Mucosa of stomach (tissue), 1 donor: ENCODE data around the gene HDAC11.

ENCODE experiments used
- H3K27me3 ChIP-seq: one replicate; pipeline ENCODE4 v1.7.0; 2013; ENCODE audit warnings: mild to moderate bottlenecking, low read length; ENCODE audit not compliant: control insufficient read depth, insufficient read depth
- H3K36me3 ChIP-seq: one replicate; pipeline ENCODE4 v1.7.0; 2013; ENCODE audit warnings: low read length; ENCODE audit not compliant: control insufficient read depth, insufficient read depth
- H3K4me1 ChIP-seq: one replicate; pipeline ENCODE4 v1.7.0; 2013; ENCODE audit warnings: mild to moderate bottlenecking, low read length; ENCODE audit not compliant: control insufficient read depth, insufficient read depth
- H3K4me3 ChIP-seq: one replicate; pipeline ENCODE4 v1.7.0; 2013; ENCODE audit warnings: low read length
- H3K9ac ChIP-seq: one replicate; pipeline ENCODE4 v1.7.0; 2013; ENCODE audit warnings: mild to moderate bottlenecking, low read length, moderate library complexity
- H3K9me3 ChIP-seq: one replicate; pipeline ENCODE4 v1.7.0; 2013; ENCODE audit warnings: mild to moderate bottlenecking, low read length, moderate library complexity; ENCODE audit not compliant: control insufficient read depth
- donor health status: Pancreatic carcinoma.

Gene HDAC11

GRCh38 chr3:13536832-13537231 lies 56.7 kb downstream of the HDAC11 start:
- Histone ChIP-seq H3K4me3 (no peak overlapping the region), H3K4me1 (peaks cover 23% of the 10 kb centered on the region), H3K9ac (no peak overlapping the region), H3K9me3 (no peaks in the 10 kb centered on the region), H3K27me3 (peaks cover 3% of the 10 kb centered on the region), H3K36me3 (no peaks in the 10 kb centered on the region)

DNA sequence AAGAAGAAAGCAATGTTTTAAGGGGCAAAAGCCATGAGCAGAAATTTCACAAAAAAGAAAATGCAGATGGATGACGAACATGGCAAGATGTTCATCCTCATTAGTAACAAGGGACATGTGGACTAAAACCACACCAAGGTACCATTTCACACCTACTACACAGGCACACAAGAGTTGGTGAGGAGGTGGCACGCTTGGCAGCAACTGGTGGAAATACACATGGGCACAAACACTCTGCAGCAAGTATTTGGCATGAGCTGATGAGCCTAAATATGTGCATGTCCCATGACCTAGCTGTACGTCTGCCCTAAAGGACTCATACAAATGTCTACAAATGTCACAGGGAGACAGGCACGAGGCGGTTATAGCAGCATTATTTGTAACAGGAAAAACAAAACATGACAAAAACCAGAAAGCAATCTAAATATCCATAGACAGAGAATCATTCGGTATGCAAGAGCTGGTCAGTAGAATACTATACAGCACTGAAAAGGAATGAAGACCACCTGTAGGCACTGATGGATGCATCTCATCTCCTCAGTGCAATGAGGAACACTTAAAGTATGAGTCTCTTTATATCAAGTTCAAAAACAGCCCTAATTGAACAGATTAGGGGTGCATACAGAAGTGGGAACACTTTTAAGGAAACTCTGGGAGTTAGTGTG lies 57.3 kb downstream of the HDAC11 start:
- H3K9ac ChIP-seq = no peak overlapping the region
- H3K36me3 ChIP-seq = no peaks in the 10 kb centered on the region
- no peaks in the 10 kb centered on the region for H3K9me3 ChIP-seq
- no peak overlapping the region for H3K4me3 ChIP-seq
- peaks cover 23% of the 10 kb centered on the region for H3K4me1 ChIP-seq
- H3K27me3 ChIP-seq = peaks cover 3% of the 10 kb centered on the region

GRCh38 chr3:13537909-13538296 lies 57.8 kb downstream of the HDAC11 start:
- Histone ChIP-seq H3K9me3 (no peaks in the 10 kb centered on the region), H3K4me1 (peaks cover 23% of the 10 kb centered on the region), H3K36me3 (no peaks in the 10 kb centered on the region), H3K4me3 (no peak overlapping the region), H3K27me3 (peaks cover 3% of the 10 kb centered on the region), H3K9ac (no peak overlapping the region)

GRCh38 chr3:13538520-13539291 lies 58.6 kb downstream of the HDAC11 start:
- Histone ChIP-seq H3K27me3 (no peaks in the 10 kb centered on the region), H3K9ac (no peak overlapping the region), H3K36me3 (no peaks in the 10 kb centered on the region), H3K4me3 (no peak overlapping the region), H3K4me1 (peaks cover 23% of the 10 kb centered on the region), H3K9me3 (no peaks in the 10 kb centered on the region)

DNA sequence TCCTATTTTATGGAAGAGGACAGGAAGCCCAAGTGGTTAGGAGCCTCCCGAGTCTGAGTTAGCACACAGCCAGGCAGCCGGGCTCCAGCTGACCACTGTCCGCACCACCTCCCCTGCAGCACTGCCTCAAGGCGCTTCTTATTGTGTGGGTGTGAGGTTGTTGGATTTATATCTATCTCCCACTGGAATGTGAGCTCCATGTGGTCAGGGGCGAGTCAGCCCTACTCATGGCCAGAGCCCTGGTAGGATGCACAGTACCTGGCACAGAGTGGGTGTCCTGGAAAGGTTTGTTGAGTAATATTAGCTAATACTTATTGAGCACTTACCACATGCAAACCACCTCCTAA lies 59.2 kb downstream of the HDAC11 start:
- no peaks in the 10 kb centered on the region for H3K9me3 ChIP-seq
- H3K27me3 ChIP-seq = no peaks in the 10 kb centered on the region
- no peaks in the 10 kb centered on the region for H3K36me3 ChIP-seq
- no peak overlapping the region for H3K4me3 ChIP-seq
- peaks cover 23% of the 10 kb centered on the region for H3K4me1 ChIP-seq
- no peak overlapping the region for H3K9ac ChIP-seq

- Histone ChIP-seq H3K4me1 (peaks cover 23% of the 10 kb centered on the region), H3K36me3 (no peaks in the 10 kb centered on the region), H3K9me3 (no peaks in the 10 kb centered on the region), H3K9ac (no peak overlapping the region), H3K4me3 (no peak overlapping the region), H3K27me3 (no peaks in the 10 kb centered on the region)
Observed at GRCh38 chr3:13539671-13540070, 59.6 kb downstream of the HDAC11 start.

GRCh38 chr3:13540297-13540995 lies 60.3 kb downstream of the HDAC11 start:
- Histone ChIP-seq H3K9ac (no peak overlapping the region), H3K27me3 (no peaks in the 10 kb centered on the region), H3K36me3 (no peaks in the 10 kb centered on the region), H3K4me3 (no peak overlapping the region), H3K9me3 (no peaks in the 10 kb centered on the region), H3K4me1 (peaks cover 23% of the 10 kb centered on the region)

DNA sequence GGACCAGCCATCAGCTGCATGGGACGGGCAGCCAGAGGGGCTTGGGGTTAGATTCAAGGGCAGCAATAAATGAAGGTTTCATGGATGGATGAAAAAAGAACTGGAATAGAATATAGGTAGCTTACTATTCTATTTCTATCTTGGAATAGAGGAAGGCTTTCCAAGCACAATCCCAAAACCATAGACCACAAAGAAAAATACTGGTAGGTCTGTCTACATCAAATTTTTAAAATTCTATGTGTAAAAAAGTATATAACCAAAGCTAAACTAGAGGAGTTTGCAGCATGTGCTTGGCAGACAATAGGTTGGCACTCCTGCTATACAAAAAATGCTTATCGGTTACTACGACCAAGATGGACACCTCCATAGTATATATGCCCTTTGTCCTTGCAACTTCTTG lies 61.6 kb downstream of the HDAC11 start:
- H3K9me3 ChIP-seq = no peaks in the 10 kb centered on the region
- no peaks in the 10 kb centered on the region for H3K36me3 ChIP-seq
- no peak overlapping the region for H3K4me3 ChIP-seq
- H3K27me3 ChIP-seq = no peaks in the 10 kb centered on the region
- H3K4me1 ChIP-seq = peaks cover 19% of the 10 kb centered on the region
- no peak overlapping the region for H3K9ac ChIP-seq

DNA sequence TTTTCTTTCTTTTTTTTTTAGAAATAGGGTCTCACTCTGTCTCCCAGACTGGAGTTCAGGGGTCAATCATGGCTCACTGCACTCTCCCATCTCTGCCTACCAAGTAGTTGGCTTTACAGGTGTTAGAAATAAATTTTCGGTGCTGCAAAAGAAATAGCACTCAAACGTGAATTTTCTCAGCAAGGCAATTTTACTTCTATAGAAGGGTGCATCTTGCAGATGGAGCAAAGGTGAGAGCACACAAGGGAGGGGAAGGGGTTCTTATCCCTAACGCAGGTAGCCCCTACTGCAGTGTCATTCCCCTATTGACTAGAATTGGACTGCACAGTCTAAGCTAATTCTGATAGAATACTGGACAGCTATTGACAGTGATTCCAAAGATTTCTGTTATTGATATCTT lies 62.0 kb downstream of the HDAC11 start:
- Histone ChIP-seq H3K9ac (no peak overlapping the region), H3K4me3 (no peak overlapping the region), H3K9me3 (no peaks in the 10 kb centered on the region), H3K27me3 (no peaks in the 10 kb centered on the region), H3K36me3 (no peaks in the 10 kb centered on the region), H3K4me1 (peaks cover 14% of the 10 kb centered on the region)

DNA sequence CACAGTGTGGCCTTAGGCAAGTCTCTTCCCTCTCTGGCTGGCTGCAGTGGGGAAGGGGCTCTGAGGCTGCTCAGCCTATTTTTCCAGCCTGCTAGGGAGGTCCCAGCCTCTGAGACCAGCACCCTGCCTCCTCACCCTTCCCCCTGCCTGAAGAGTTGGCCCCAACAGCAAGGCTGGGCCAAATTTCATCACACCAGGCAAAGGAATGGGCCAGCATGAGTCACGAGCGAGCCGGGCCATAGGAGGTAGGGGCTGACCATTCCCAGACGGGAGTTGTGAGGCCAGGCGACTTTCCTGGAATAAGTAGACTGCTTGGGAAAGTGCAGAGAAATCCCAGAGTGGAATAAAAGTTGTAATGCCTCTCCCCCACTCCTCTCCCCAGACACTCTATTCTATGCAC lies 63.1 kb downstream of the HDAC11 start:
- H3K4me1 ChIP-seq = peaks cover 5% of the 10 kb centered on the region
- no peaks in the 10 kb centered on the region for H3K36me3 ChIP-seq
- H3K27me3 ChIP-seq = peaks cover 8% of the 10 kb centered on the region
- no peak overlapping the region for H3K9ac ChIP-seq
- H3K9me3 ChIP-seq = no peaks in the 10 kb centered on the region
- no peak overlapping the region for H3K4me3 ChIP-seq

GRCh38 chr3:13544293-13544831 lies 64.3 kb downstream of the HDAC11 start:
- H3K36me3 ChIP-seq = no peaks in the 10 kb centered on the region
- H3K4me1 ChIP-seq = no peaks in the 10 kb centered on the region
- H3K27me3 ChIP-seq = peaks cover 16% of the 10 kb centered on the region
- H3K9ac ChIP-seq = no peak overlapping the region
- H3K4me3 ChIP-seq = no peak overlapping the region
- no peaks in the 10 kb centered on the region for H3K9me3 ChIP-seq
